ENCODE results near the gene LTBP2.

The LTBP2 gene

GRCh38 chr14:74571901-74572725 is 39.9 kb downstream of the LTBP2 start:
- DNase-seq (ENCODE audit: low spot score), result no peak

GRCh38 chr14:74571441-74571841 is 40.6 kb downstream of the LTBP2 start:
- DNase-seq (ENCODE audit: low spot score), result no peak

- no peak for DNase-seq (ENCODE audit: low spot score)
Observed at GRCh38 chr14:74570696-74571095, 41.3 kb downstream of the LTBP2 start.

- no peak for DNase-seq (ENCODE audit: low spot score)
Observed at GRCh38 chr14:74569806-74570591, 42.0 kb downstream of the LTBP2 start.

GRCh38 chr14:74569387-74569786 is 42.6 kb downstream of the LTBP2 start:
- DNase-seq (ENCODE audit: low spot score), result no peak

- DNase-seq (ENCODE audit: low spot score), result no peak
Observed at GRCh38 chr14:74568911-74569310, 43.1 kb downstream of the LTBP2 start.

- DNase-seq (ENCODE audit: low spot score), result no peak
Observed at GRCh38 chr14:74568380-74568649, 43.7 kb downstream of the LTBP2 start.

GRCh38 chr14:74567646-74568379 is 44.2 kb downstream of the LTBP2 start:
- DNase-seq (ENCODE audit: low spot score), result no peak

GRCh38 chr14:74567219-74567618 is 44.8 kb downstream of the LTBP2 start:
- DNase-seq (ENCODE audit: low spot score), result no peak

GRCh38 chr14:74566174-74567141 is 45.6 kb downstream of the LTBP2 start:
- DNase-seq (ENCODE audit: low spot score), result no peak

GRCh38 chr14:74563586-74564159 is 48.4 kb downstream of the LTBP2 start:
- DNase-seq (ENCODE audit: low spot score), result no peak

GRCh38 chr14:74563233-74563585 is 48.8 kb downstream of the LTBP2 start:
- DNase-seq (ENCODE audit: low spot score), result no peak

- peak; percentile 55 for DNase-seq (ENCODE audit: low spot score)
Observed at GRCh38 chr14:74562515-74563232, 49.4 kb downstream of the LTBP2 start.

GRCh38 chr14:74558655-74559054 is 53.4 kb downstream of the LTBP2 start:
- DNase-seq (ENCODE audit: low spot score), result no peak

- no peak for DNase-seq (ENCODE audit: low spot score)
Observed at GRCh38 chr14:74557691-74558090, 54.3 kb downstream of the LTBP2 start.

GRCh38 chr14:74555476-74556050 is 56.5 kb downstream of the LTBP2 start:
- no peak for DNase-seq (ENCODE audit: low spot score)

- DNase-seq (ENCODE audit: low spot score), result no peak
Observed at GRCh38 chr14:74554742-74555362, 57.2 kb downstream of the LTBP2 start.

- no peak for DNase-seq (ENCODE audit: low spot score)
Observed at GRCh38 chr14:74552623-74553022, 59.4 kb downstream of the LTBP2 start.

GRCh38 chr14:74551431-74552371 is 60.3 kb downstream of the LTBP2 start:
- no peak for DNase-seq (ENCODE audit: low spot score)

All from iPS-NIHi11 (cell line).